H9 (cell line): ENCODE measurements around the gene TRAPPC2. TPM values are rescaled to one million over a fixed set of nuclear protein-coding genes. Genes with fewer than 3 reads are reported as not detected.

Experiments
- DNase-seq: peaks from one replicate; pipeline ENCODE4 v3.0.0-alpha.2; 2017
- H2AFZ ChIP-seq: one replicate; pipeline ENCODE4 v1.6.1; 2013; ENCODE audit warnings: mild to moderate bottlenecking, low read length, control low read depth, moderate library complexity
- H2AK5ac ChIP-seq: 2 replicates; pipeline ENCODE4 v1.6.1; 2013; ENCODE audit warnings: low read length, control low read depth, mixed read lengths; ENCODE audit not compliant: insufficient read length
- H2BK120ac ChIP-seq: one replicate; pipeline ENCODE4 v1.6.1; 2013; ENCODE audit warnings: low read depth, mild to moderate bottlenecking, low read length, control low read depth, inconsistent platforms; ENCODE audit not compliant: poor library complexity, severe bottlenecking
- H2BK12ac ChIP-seq: 2 replicates; pipeline ENCODE4 v1.6.1; 2013; ENCODE audit warnings: low read length, control low read depth, mixed read lengths, low read depth; ENCODE audit not compliant: insufficient read length
- H2BK15ac ChIP-seq: 2 replicates; pipeline ENCODE4 v1.6.1; 2013; ENCODE audit warnings: low read depth, low read length, control low read depth
- H2BK20ac ChIP-seq: one replicate; pipeline ENCODE4 v1.6.1; 2013; ENCODE audit warnings: low read depth, mild to moderate bottlenecking, low read length, control low read depth, inconsistent platforms; ENCODE audit not compliant: poor library complexity, severe bottlenecking
- H2BK5ac ChIP-seq: 2 replicates; pipeline ENCODE4 v1.6.1; 2013; ENCODE audit warnings: low read length, control low read depth, mixed read lengths; ENCODE audit not compliant: insufficient read length
- H3K14ac ChIP-seq: 2 replicates; pipeline ENCODE4 v1.6.1; 2013; ENCODE audit warnings: low read length, control low read depth; ENCODE audit not compliant: insufficient read depth
- H3K18ac ChIP-seq: 2 replicates; pipeline ENCODE4 v1.6.1; 2013; ENCODE audit warnings: low read depth, mild to moderate bottlenecking, mixed read lengths, low read length, control low read depth; ENCODE audit not compliant: insufficient read length
- H3K23ac ChIP-seq: 2 replicates; pipeline ENCODE4 v1.6.1; 2013; ENCODE audit warnings: low read length, control low read depth, mixed read lengths, low read depth; ENCODE audit not compliant: insufficient read length
- H3K23me2 ChIP-seq: 2 replicates; pipeline ENCODE4 v1.6.1; 2013; ENCODE audit warnings: low read depth, mild to moderate bottlenecking, mixed read lengths, low read length, control low read depth; ENCODE audit not compliant: insufficient read length, poor library complexity, severe bottlenecking
- H3K27ac ChIP-seq: 2 replicates; pipeline ENCODE4 v1.5.1; 2013; ENCODE audit warnings: low read length, control low read depth, mixed read lengths, low read depth; ENCODE audit not compliant: insufficient read length
- H3K27me3 ChIP-seq: 2 replicates; pipeline ENCODE4 v1.6.1; 2013; ENCODE audit warnings: low read length, control low read depth, inconsistent platforms; ENCODE audit not compliant: insufficient read depth
- H3K4ac ChIP-seq: 2 replicates; pipeline ENCODE4 v1.6.1; 2013; ENCODE audit warnings: low read depth, mild to moderate bottlenecking, control low read depth, inconsistent platforms, low read length, moderate library complexity
- H3K4me1 ChIP-seq: 2 replicates; pipeline ENCODE4 v1.6.1; 2013; ENCODE audit warnings: low read length, control low read depth, inconsistent platforms; ENCODE audit not compliant: insufficient read depth
- H3K4me2 ChIP-seq: 2 replicates; pipeline ENCODE4 v1.6.1; 2013; ENCODE audit warnings: low read length, control low read depth, mixed read lengths; ENCODE audit not compliant: insufficient read length, insufficient read depth
- H3K56ac ChIP-seq: 2 replicates; pipeline ENCODE4 v1.6.1; 2013; ENCODE audit warnings: low read depth, mild to moderate bottlenecking, mixed read lengths, low read length, control low read depth; ENCODE audit not compliant: insufficient read length
- H3K79me1 ChIP-seq: 2 replicates; pipeline ENCODE4 v1.6.1; 2013; ENCODE audit warnings: low read depth, mild to moderate bottlenecking, moderate library complexity, low read length, control low read depth, inconsistent platforms; ENCODE audit not compliant: insufficient read depth, poor library complexity, severe bottlenecking
- H3K79me2 ChIP-seq: 2 replicates; pipeline ENCODE4 v1.6.1; 2013; ENCODE audit warnings: low read length, control low read depth, inconsistent platforms; ENCODE audit not compliant: insufficient read depth
- H3K9ac ChIP-seq: 2 replicates; pipeline ENCODE4 v1.6.1; 2013; ENCODE audit warnings: low read length, control low read depth, mixed read lengths; ENCODE audit not compliant: insufficient read length; ENCODE audit errors: extremely low read depth
- H3K9me3 ChIP-seq: one replicate; pipeline ENCODE4 v1.6.1; 2013; ENCODE audit warnings: low read depth, low read length, inconsistent platforms; ENCODE audit not compliant: control insufficient read depth
- H3T11ph ChIP-seq: one replicate; pipeline ENCODE4 v1.6.1; 2013; ENCODE audit warnings: mild to moderate bottlenecking, low read length, control low read depth, inconsistent platforms
- H4K20me1 ChIP-seq: one replicate; pipeline ENCODE4 v1.6.1; 2013; ENCODE audit not compliant: control insufficient read depth, insufficient read length, insufficient read depth
- H4K5ac ChIP-seq: 2 replicates; pipeline ENCODE4 v1.6.1; 2013; ENCODE audit warnings: low read depth, mild to moderate bottlenecking, mixed read lengths, low read length, control low read depth; ENCODE audit not compliant: insufficient read length
- H4K8ac ChIP-seq: replicated peaks from 2 replicates; pipeline ENCODE4 v1.6.1; 2013; ENCODE audit warnings: low read length, control low read depth, mixed read lengths, low read depth; ENCODE audit not compliant: insufficient read length
- H4K91ac ChIP-seq: 2 replicates; pipeline ENCODE4 v1.6.1; 2013; ENCODE audit warnings: low read depth, mild to moderate bottlenecking, moderate library complexity, mixed read lengths, low read length, control low read depth; ENCODE audit not compliant: insufficient read length
- H3K27ac Mint-ChIP-seq, 3 experiments: 2 replicates in 2 of 3; 3 replicates in 1 of 3; pipeline ENCODE4 v1.8.0; 2020 to 2021; ENCODE audit warnings: mixed read lengths in 3 of 3, mild to moderate bottlenecking in 1 of 3, moderate library complexity in 1 of 3
- H3K27me3 Mint-ChIP-seq: 2 replicates; pipeline ENCODE4 v1.8.0; 2021; ENCODE audit warnings: low read depth, mild to moderate bottlenecking, moderate library complexity, mixed read lengths
- H3K36me3 Mint-ChIP-seq, 3 experiments: 2 replicates in 2 of 3; 3 replicates in 1 of 3; pipeline ENCODE4 v1.8.0; 2020 to 2021; ENCODE audit warnings: low read depth in 3 of 3, mixed read lengths in 3 of 3; ENCODE audit not compliant: insufficient read depth in 1 of 3
- H3K4me1 Mint-ChIP-seq, 2 experiments: 2 replicates each; pipeline ENCODE4 v1.8.0; 2020; ENCODE audit warnings: mixed read lengths in 2 of 2
- H3K4me3 Mint-ChIP-seq, 2 experiments: 2 replicates in 1 of 2; 3 replicates in 1 of 2; pipeline ENCODE4 v1.8.0; 2020 to 2021; ENCODE audit warnings: mild to moderate bottlenecking in 2 of 2, mixed read lengths in 2 of 2, moderate library complexity in 1 of 2
- H3K9me3 Mint-ChIP-seq, 2 experiments: 2 replicates in 1 of 2; 3 replicates in 1 of 2; pipeline ENCODE4 v1.8.0; 2020; ENCODE audit warnings: mild to moderate bottlenecking in 2 of 2, mixed read lengths in 2 of 2, moderate library complexity in 1 of 2
- CTCF ChIP-seq: fragments of 200-600 bp; sonication (generic); conservative IDR thresholded peaks from 3 replicates; pipeline ENCODE4 v1.8.0; 2021; ENCODE audit warnings: antibody characterized with exemption, mild to moderate bottlenecking
- WGBS: extraction: QIAGEN DNeasy Blood & Tissue Kit; methylation state at CpG from one replicate; pipeline ENCODE4 v1.1.7; 2013; ENCODE audit warnings: missing lambda C conversion rate, low lambda C conversion rate, mixed read lengths; ENCODE audit not compliant: insufficient read length; ENCODE audit errors: extremely low coverage; 5-methylcytosine and 5-hydroxymethylcytosine counted together
- total RNA-seq: library from RNA; stranded (reverse); gene quantifications from 2 replicates; pipeline ENCODE4 v1.2.1, GENCODE V29; 2021

Gene TRAPPC2
- total RNA-seq, 1 experiment from 2014 or later: 13.3 TPM

GRCh38 chrX:13703589-13703988, 30.8 kb downstream of the TRAPPC2 start:
- no CpG with 5 or more reads among the region's 3 CpGs for WGBS

More at GRCh38 chrX:13703589-13703988, 30.8 kb downstream of the TRAPPC2 start:
- H4K91ac ChIP-seq: no peak overlapping the region
- no peak overlapping the region for H3K9ac ChIP-seq
- TF ChIP-seq CTCF: no peak
- DNase-seq: no peak
- no peaks in the 10 kb centered on the region for H4K20me1 ChIP-seq
- H3K27ac ChIP-seq: no peak overlapping the region
- H3K4me1 ChIP-seq: no peaks in the 10 kb centered on the region; the same call in 1 of the 2 replicates
- H3T11ph ChIP-seq: no peak overlapping the region
- no peak overlapping the region for H3K18ac ChIP-seq
- H3K79me1 ChIP-seq: peaks cover 4% of the 10 kb centered on the region
- no peak overlapping the region for H2AK5ac ChIP-seq
- no peak overlapping the region for H2BK15ac ChIP-seq
- no peaks in the 10 kb centered on the region for H3K27me3 ChIP-seq
- peaks cover 0 to 17% (median 3%) of the 10 kb centered on the region in 3 experiments; a peak in 5 of 7 replicates for H3K36me3 Mint-ChIP-seq
- no peaks in the 10 kb centered on the region for H3K23me2 ChIP-seq
- H2BK120ac ChIP-seq: no peak overlapping the region
- no peak overlapping the region for H3K14ac ChIP-seq
- no peak overlapping the region; a peak in 1 of 7 replicates for H3K27ac Mint-ChIP-seq
- H3K9me3 Mint-ChIP-seq: peaks cover 33 to 38% of the 10 kb centered on the region in 2 experiments
- no peak overlapping the region for H2BK12ac ChIP-seq
- H3K4ac ChIP-seq: no peak overlapping the region
- no peak overlapping the region for H2BK20ac ChIP-seq
- peaks cover 16 to 23% of the 10 kb centered on the region in 2 experiments for H3K4me1 Mint-ChIP-seq
- no peak overlapping the region for H3K56ac ChIP-seq
- no peak overlapping the region for H3K4me2 ChIP-seq
- no peak overlapping the region for H4K8ac ChIP-seq
- no peak overlapping the region for H2AFZ ChIP-seq
- peaks cover 11% of the 10 kb centered on the region for H3K79me2 ChIP-seq
- no peaks in the 10 kb centered on the region for H3K9me3 ChIP-seq
- no peak overlapping the region for H4K5ac ChIP-seq
- no peak overlapping the region for H3K23ac ChIP-seq
- H3K27me3 Mint-ChIP-seq: no peaks in the 10 kb centered on the region; the same call in 1 of the 2 replicates
- no peak overlapping the region for H3K4me3 Mint-ChIP-seq
- H2BK5ac ChIP-seq: no peak overlapping the region
